Measurements from ENCODE around the gene XDH. TPM values are rescaled to one million over a fixed set of nuclear protein-coding genes. Genes with fewer than 3 reads are reported as not detected.

The XDH gene
- total and polyA plus RNA-seq, 9 of the 15 experiments (the other 6 are each of a cell fraction or from before 2014, with no cell fraction given): 0.04 to 0.06 TPM; not detected in 7

- TF ChIP-seq E4F1 (CRISPR knock-in tag; IDR thresholded peaks at IDR 0.05; ENCODE audit: borderline replicate concordance): no peak
- no peak for TF ChIP-seq LARP7 (IDR thresholded peaks at IDR 0.05)
- no peak for TF ChIP-seq U2AF2 (optimal IDR thresholded peaks at IDR 0.05; ENCODE audit: low read depth, low read length)
- no peak for TF ChIP-seq FOXM1 (IDR thresholded peaks at IDR 0.05; ENCODE audit: low read depth)
- no peak for TF ChIP-seq FOXM1 (CRISPR knock-in tag; IDR thresholded peaks at IDR 0.05; ENCODE audit: low read depth)
- TF ChIP-seq ZNF778 (CRISPR knock-in tag; IDR thresholded peaks at IDR 0.05): no peak
- TF ChIP-seq, protein P1, sequence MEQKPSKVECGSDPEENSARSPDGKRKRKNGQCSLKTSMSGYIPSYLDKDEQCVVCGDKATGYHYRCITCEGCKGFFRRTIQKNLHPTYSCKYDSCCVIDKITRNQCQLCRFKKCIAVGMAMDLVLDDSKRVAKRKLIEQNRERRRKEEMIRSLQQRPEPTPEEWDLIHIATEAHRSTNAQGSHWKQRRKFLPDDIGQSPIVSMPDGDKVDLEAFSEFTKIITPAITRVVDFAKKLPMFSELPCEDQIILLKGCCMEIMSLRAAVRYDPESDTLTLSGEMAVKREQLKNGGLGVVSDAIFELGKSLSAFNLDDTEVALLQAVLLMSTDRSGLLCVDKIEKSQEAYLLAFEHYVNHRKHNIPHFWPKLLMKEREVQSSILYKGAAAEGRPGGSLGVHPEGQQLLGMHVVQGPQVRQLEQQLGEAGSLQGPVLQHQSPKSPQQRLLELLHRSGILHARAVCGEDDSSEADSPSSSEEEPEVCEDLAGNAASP (IDR thresholded peaks at IDR 0.05): no peak
Measured at GRCh38 chr2:31349684-31350083, 64.9 kb downstream of the XDH start (continued).

- H3K27ac ChIP-seq (ENCODE audit: extremely low read depth, low read depth, low read length): no peak overlapping the region
- ATAC-seq (no peak), DNase-seq (ENCODE audit: extremely low read depth in 1 of 4, low spot score in 3 of 4) (no peak), FAIRE-seq (no peak)
- no peaks in the 10 kb centered on the region for H3K36me3 ChIP-seq (ENCODE audit: control insufficient read depth, insufficient read depth, low read length)
- no peak overlapping the region for H3K9ac ChIP-seq (ENCODE audit: insufficient read depth in 1 of 2, low read depth in 2 of 2, low read length in 2 of 2)
- in situ Hi-C loops (cut with MboI): loop anchor here (25.0 kb wide), 1 partner anchor 1187 kb away; no protein-coding TSS in a partner anchor
- TF ChIP-seq ID3 (CRISPR knock-in tag; IDR thresholded peaks at IDR 0.05) (no peak), ID3 (tag; IDR thresholded peaks at IDR 0.05) (no peak), RBM25 (IDR thresholded peaks at IDR 0.05; ENCODE audit: low read depth, low read length, severe bottlenecking) (peak; percentile 51)
- H3K4me3 ChIP-seq: no peak overlapping the region
- H2AFZ ChIP-seq (ENCODE audit: low read depth, low read length): no peak overlapping the region
- no peak overlapping the region for H3K4me2 ChIP-seq (ENCODE audit: insufficient read depth, low read length)
- under 1% methylated on average over 7 of the region's 7 CpGs for WGBS (ENCODE audit: insufficient coverage, low coverage, missing lambda C conversion rate)
- no peaks in the 10 kb centered on the region for H3K79me2 ChIP-seq (ENCODE audit: control insufficient read depth, insufficient read depth, low read length)
- peaks cover 2 to 32% of the 10 kb centered on the region in 2 experiments; a peak in 2 of 5 replicates for H3K27me3 ChIP-seq (ENCODE audit: control insufficient read depth in 2 of 2, insufficient read depth in 2 of 2, low read length in 2 of 2)
- no peaks in the 10 kb centered on the region for H3K9me3 ChIP-seq (replicated peaks; ENCODE audit: control insufficient read depth, insufficient read depth, low read depth, low read length)
- ChIA-PET CTCF (ENCODE audit: low intra/inter-chr PET ratio) (no interaction called here), POLR2A (interaction anchor here (0.8 kb wide), 1 partner anchor 181 kb away, joined by 3 read pairs; no protein-coding TSS in a partner anchor)
- no peaks in the 10 kb centered on the region for H3K9me1 ChIP-seq (ENCODE audit: control insufficient read depth, insufficient read depth, low read length)
- BruUV-seq (replicated peaks): no TSS peak
- H3K4me1 ChIP-seq (replicated peaks in 1 of 2; ENCODE audit: control insufficient read depth in 2 of 2, insufficient read depth in 2 of 2, low read length in 2 of 2): no peaks in the 10 kb centered on the region
- intact Hi-C loops (cut with micrococcal nuclease): no loop called here
- H4K20me1 ChIP-seq (replicated peaks; ENCODE audit: control insufficient read depth, insufficient read depth, low read length): no peaks in the 10 kb centered on the region
Measured at GRCh38 chr2:31349160-31349559, 65.4 kb downstream of the XDH start.

All from K562 (cell line).